Panc1 (cell line): Measurements from ENCODE around the gene CHRM4.

Experiments
- CTCF ChIP-seq: fragments of 450-650 bp; IDR thresholded peaks from 2 replicates; pipeline ENCODE4 v1.5.1; 2017; ENCODE audit warnings: mild to moderate bottlenecking
- POLR2AphosphoS5 ChIP-seq: IDR thresholded peaks from 2 replicates; pipeline ENCODE4 v1.6.1; 2012; ENCODE audit warnings: mild to moderate bottlenecking, low read depth, low read length, moderate library complexity

- TF ChIP-seq CTCF (no peak), POLR2AphosphoS5 (no peak)
Measured at GRCh38 chr11:46387456-46387855, 4.1 kb downstream of the CHRM4 start.
